ENCODE measurements around the gene DHCR7.

Gene DHCR7

DNA sequence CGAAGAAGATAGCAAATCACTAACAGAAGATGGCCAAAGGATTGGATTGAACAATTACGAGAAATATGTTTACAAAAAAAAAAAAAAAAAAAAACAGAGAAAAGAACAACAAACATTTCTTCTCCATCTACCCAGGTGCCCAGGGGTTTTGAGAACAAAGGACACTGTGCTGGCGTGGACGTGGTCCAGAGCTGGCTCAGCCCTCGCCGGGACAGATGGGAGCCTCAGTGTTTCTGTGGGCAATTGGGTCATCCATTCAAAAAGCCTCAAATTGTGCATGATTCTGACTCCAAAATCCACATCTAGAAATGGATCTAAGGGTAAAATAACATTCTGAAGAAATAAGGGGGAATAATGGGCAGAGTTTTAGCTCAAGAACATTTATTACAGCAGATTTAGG is 63.1 kb downstream of the DHCR7 start:
- Mint-ChIP-seq H3K4me1 (ENCODE audit: low read depth) (peaks cover 8% of the 10 kb centered on the region), H3K9me3 (no peaks in the 10 kb centered on the region), H3K36me3 (ENCODE audit: low read depth) (no peaks in the 10 kb centered on the region), H3K4me3 (no peak overlapping the region), H3K27me3 (peaks cover 8% of the 10 kb centered on the region), H3K27ac (no peak overlapping the region)

DNA sequence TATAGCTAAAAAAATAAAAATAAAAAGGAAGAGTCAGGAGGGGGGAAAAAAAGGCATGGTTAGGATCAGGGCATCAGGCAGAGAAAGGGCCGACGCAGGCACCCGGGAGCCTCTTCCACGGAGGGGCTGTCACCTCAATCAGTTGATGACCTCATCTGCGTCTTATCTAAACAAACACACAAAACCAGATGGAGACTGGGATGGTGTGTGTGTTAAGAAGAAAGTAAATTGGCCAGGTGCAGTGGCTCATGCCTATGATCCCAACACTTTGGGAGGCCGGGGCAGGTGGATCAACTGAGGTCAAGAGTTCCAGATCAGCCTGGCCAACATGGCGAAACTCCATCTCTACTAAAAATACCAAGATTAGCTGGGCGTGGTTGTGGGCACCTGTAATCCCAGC is 63.6 kb downstream of the DHCR7 start:
- Mint-ChIP-seq H3K27ac (no peak overlapping the region), H3K9me3 (no peaks in the 10 kb centered on the region), H3K27me3 (peaks cover 8% of the 10 kb centered on the region), H3K36me3 (ENCODE audit: low read depth) (no peaks in the 10 kb centered on the region), H3K4me1 (ENCODE audit: low read depth) (peaks cover 8% of the 10 kb centered on the region), H3K4me3 (no peak overlapping the region)

Measured in stimulated activated naive CD8-positive, alpha-beta T cell treated with anti-CD3 and anti-CD28 coated beads, Interleukin-15, Interleukin-2, amounts not matched to agents 100 ng/mL and 50 ng/mL, for 24 hours (primary cell).